ENCODE results near the gene EFNA4. TPM values are rescaled to one million over a fixed set of nuclear protein-coding genes. Genes with fewer than 3 reads are reported as not detected.

The EFNA4 gene
- total RNA-seq, 4 donors from 2014 or later = 22.4 to 44.2 (median 28.7) TPM

DNA sequence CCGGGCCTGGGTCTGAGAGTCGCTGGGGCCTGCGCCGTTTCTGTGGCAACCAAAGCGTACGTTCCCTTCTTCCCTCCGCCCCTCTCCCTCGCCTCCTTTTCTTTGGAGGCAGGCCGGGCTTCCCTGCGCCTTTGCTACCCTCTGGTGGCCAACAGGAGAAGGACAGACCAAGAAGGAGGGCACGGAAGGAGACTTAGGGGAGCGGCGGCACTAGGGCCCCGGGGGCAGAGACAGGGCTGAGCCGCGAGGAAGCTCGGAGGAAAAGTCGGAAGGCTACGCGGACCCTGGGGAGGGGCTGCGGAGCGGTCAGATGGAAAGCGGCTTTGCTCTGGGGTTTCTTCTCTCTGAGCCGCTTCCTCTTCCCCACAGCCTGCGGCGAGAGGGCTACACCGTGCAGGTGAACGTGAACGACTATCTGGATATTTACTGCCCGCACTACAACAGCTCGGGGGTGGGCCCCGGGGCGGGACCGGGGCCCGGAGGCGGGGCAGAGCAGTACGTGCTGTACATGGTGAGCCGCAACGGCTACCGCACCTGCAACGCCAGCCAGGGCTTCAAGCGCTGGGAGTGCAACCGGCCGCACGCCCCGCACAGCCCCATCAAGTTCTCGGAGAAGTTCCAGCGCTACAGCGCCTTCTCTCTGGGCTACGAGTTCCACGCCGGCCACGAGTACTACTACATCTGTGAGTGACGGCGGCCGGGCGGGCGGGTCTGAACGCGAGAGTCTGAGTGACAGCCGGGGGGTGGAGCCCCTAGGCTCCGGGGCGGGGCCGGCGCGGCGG lies 21.4 kb downstream of the EFNA4 start:
- DNase-seq (ENCODE audit: low spot score in 2 of 2) = peak; percentile 97 to 98
- under 1% methylated on average over 35 of the region's 67 CpGs for WGBS
- H3K27ac ChIP-seq = peak overlapping the region; percentile 86
- peak overlapping the region; percentile 61 for H3K4me3 ChIP-seq
- no peaks in the 10 kb centered on the region for H3K9me3 ChIP-seq
- H3K36me3 ChIP-seq = no peaks in the 10 kb centered on the region
- H3K4me1 ChIP-seq = peaks cover 63% of the 10 kb centered on the region
- TF ChIP-seq POLR2AphosphoS5 (IDR thresholded peaks at IDR 0.05) = peak in 2 of 3 donors; percentile 16 to 33
- TF ChIP-seq EP300 (IDR thresholded peaks at IDR 0.05) = no peak
- TF ChIP-seq POLR2A (IDR thresholded peaks at IDR 0.05) = no peak
- peak; percentile 94 to 98 for TF ChIP-seq CTCF (IDR thresholded peaks at IDR 0.05)
- peaks cover 45% of the 10 kb centered on the region for H3K27me3 ChIP-seq

- H3K4me3 ChIP-seq = peak overlapping the region; percentile 61
- no peaks in the 10 kb centered on the region for H3K36me3 ChIP-seq
- DNase-seq (ENCODE audit: low spot score in 2 of 2) = peak in 1 of 2 donors; percentile 89
- no peaks in the 10 kb centered on the region for H3K9me3 ChIP-seq
- WGBS = 3% methylated on average over 25 of the region's 32 CpGs
- TF ChIP-seq POLR2A (IDR thresholded peaks at IDR 0.05) (no peak), CTCF (IDR thresholded peaks at IDR 0.05) (no peak), POLR2AphosphoS5 (IDR thresholded peaks at IDR 0.05) (no peak), EP300 (IDR thresholded peaks at IDR 0.05) (no peak)
- H3K27me3 ChIP-seq = peaks cover 38% of the 10 kb centered on the region
- H3K27ac ChIP-seq = peak overlapping the region; percentile 86
- peaks cover 56% of the 10 kb centered on the region for H3K4me1 ChIP-seq
These were observed 22.1 kb downstream of the EFNA4 start for GRCh38 chr1:155085504-155086127.

DNA sequence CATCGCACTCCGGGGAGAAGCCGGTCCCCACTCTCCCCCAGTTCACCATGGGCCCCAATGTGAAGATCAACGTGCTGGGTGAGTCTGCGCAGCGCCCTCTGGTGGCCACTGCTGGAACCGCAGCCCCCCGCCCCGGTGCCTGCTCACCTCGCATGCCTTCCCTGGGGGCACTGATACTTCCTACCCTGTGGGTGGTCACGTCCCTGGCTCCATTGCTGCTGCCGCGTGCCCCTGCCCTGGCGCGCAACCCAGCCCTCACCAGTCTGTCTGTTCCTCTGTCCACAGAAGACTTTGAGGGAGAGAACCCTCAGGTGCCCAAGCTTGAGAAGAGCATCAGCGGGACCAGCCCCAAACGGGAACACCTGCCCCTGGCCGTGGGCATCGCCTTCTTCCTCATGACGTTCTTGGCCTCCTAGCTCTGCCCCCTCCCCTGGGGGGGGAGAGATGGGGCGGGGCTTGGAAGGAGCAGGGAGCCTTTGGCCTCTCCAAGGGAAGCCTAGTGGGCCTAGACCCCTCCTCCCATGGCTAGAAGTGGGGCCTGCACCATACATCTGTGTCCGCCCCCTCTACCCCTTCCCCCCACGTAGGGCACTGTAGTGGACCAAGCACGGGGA lies 22.7 kb downstream of the EFNA4 start:
- Histone ChIP-seq H3K36me3 (no peaks in the 10 kb centered on the region), H3K4me3 (peak overlapping the region; percentile 61), H3K4me1 (peaks cover 53% of the 10 kb centered on the region), H3K9me3 (no peaks in the 10 kb centered on the region), H3K27ac (peak overlapping the region; percentile 86), H3K27me3 (peaks cover 31% of the 10 kb centered on the region)
- WGBS = 0% methylated on average over 1 of the region's 24 CpGs
- no peak for TF ChIP-seq EP300 (IDR thresholded peaks at IDR 0.05)
- TF ChIP-seq CTCF (IDR thresholded peaks at IDR 0.05) = peak; percentile 94 to 100
- DNase-seq (ENCODE audit: low spot score in 2 of 2) = peak in 1 of 2 donors; percentile 89

- H3K4me1 ChIP-seq = peaks cover 51% of the 10 kb centered on the region
- DNase-seq (ENCODE audit: low spot score in 2 of 2) = no peak
- H3K27ac ChIP-seq = no peak overlapping the region
- TF ChIP-seq POLR2A (IDR thresholded peaks at IDR 0.05) (no peak), EP300 (IDR thresholded peaks at IDR 0.05) (no peak), POLR2AphosphoS5 (IDR thresholded peaks at IDR 0.05) (no peak), CTCF (IDR thresholded peaks at IDR 0.05) (no peak)
- peaks cover 24% of the 10 kb centered on the region for H3K27me3 ChIP-seq
- H3K4me3 ChIP-seq = no peak overlapping the region
- H3K36me3 ChIP-seq = no peaks in the 10 kb centered on the region
- H3K9me3 ChIP-seq = no peaks in the 10 kb centered on the region
- 66% methylated on average over 6 of the region's 8 CpGs for WGBS
These were observed 23.5 kb downstream of the EFNA4 start for GRCh38 chr1:155086856-155087535.

All from suprapubic skin (tissue), 4 donors.